ENCODE data around the gene ARSB.
"Not testable (repeated sequence)": the region's sequence is repeated elsewhere in the genome, so short reads cannot be mapped to it uniquely, and the experiment has no call there.

ARSB gene

DNA sequence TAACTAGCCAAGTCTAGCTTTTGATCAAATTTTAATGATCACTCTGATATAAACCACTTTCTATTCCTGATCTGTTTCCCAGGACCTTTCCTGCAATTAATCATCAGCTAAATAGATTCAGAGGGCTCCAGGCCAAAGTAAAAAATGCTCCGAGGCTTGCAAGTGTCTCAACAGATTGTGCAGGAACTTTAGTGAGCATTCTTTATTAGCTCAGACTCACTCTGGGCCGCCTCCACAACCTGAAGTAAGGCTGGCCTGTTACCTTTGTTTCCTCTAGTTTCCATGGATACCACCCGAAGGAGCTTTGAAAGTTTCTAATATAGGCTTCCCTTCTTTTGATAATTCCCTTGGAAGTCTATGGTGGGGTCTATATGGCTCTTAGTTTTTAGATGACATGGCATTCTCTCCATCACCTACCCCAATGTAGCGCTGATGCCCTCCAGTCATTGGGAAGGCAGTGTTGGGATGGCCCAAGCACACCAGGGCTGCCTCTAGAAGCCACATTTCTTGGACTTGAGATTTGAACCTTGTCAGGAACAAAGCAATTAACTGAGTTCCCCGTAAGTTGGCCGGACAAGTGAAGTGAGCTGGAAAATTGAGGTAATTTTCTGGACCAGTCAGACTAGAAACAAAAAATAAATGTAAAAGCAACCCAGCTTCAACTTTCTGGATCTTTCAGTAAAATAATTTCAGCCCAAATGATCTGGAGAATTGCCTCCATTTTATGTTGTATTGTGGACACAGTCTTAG is 238.9 kb downstream of the ARSB start:
- no peak for DNase-seq

- no peak for DNase-seq
Measured at GRCh38 chr5:78744951-78745534, 240.1 kb downstream of the ARSB start.

DNA sequence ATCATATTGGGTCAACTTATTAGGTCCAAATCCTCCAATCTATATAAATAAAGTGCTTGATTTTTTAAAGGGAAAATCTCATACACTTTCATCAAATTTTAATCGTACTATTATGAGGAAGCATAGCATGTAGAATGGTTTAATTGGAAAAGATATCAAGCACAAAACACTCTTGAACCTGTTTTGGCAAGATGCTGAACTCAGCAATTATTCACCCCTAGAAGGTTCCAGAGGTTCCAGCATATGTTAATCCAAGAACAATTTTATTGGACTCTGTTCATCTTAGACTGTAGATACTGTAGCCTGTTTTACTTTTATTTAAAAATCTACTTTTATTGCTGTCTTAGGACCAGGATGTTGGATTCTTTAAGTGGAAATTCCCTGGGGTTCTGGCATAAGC is 244.1 kb downstream of the ARSB start:
- DNase-seq: no peak

DNA sequence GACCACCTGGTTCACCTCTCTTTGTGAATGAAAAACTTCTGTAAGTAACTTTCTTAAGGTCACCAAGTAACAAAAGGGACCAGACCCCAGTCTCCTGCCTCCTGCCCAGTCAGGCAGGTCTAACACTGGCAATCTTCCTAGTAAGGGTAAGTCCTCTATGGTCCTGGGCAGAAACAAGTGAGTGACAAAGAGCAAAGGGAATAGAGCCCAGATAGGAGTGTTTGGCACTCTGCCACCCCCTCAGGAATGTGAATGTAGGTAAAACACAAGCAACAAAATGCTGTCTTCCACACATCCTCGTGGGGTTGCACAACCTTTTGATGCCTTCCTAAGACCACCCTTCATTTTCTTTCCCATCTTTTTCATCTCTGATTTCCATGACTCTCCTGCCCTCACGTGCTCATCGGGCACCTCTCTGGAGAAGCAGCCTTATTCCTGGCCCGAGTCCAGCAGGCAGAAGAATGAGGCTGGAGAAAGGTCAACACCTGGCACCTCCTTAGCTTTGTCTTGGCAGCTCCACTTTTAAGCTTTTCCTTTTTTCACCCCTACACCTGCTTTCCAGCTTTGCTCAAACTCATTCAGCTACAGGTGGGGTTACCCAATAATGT is 246.3 kb downstream of the ARSB start:
- DNase-seq: no peak

DNA sequence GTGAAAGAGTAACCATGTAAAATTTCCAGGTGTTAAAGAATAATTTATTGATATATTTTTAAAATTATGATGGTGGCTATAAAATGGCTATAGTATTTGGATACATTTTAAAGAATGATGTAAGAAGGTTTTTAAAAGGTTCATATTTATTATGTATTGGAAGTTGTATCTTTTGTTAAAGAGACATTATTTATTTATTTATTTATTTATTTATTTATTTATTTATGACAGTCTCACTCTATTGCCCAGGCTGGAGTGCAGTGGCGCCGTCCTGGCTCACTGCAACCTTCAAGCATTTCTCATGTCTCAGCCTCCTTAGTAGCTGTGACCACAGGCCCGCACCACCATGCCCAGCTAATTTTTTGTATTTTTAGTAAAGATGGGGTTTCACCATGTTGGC is 247.0 kb downstream of the ARSB start:
- no peak for DNase-seq

- no peak for DNase-seq
Measured at GRCh38 chr5:78735834-78736463, 249.2 kb downstream of the ARSB start.

DNA sequence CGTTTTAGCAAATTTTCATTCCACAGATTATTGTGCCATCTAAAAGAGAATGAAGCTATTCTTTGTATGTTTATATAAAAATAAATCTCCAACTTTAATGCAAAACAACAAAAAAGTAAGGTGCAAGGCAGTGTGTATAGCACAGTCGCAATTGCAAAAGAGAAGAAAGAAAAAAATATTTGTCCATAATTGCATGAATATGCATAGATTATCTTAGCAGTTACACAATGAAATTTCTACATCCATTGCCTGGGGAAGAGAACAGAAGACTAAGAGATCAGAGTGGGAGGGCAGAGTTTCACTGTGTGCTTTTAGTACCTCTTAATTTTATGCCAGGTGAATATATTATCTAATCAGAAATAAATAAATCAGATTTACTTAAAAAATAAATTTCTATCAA is 250.2 kb downstream of the ARSB start:
- DNase-seq: no peak

- DNase-seq: no peak
Measured at GRCh38 chr5:78734094-78734845, 250.8 kb downstream of the ARSB start.

DNA sequence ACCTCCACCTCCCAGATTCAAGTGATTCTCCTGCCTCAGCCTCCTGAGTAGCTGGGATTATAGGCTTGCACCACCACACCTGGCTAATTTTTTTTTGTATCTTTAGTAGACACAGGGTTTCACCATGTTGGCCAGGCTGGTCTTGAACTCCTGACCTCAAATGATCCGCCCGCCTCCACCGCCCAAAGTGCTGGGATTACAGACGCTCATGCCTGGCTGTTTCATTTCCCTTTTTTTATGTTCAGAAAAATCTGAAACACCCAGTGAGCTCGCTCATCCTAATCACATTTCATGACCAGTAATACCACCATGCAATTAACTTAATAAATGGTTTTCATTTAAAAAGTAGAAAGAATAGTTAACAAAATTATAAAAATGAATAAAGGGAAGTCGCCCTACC is 252.4 kb downstream of the ARSB start:
- DNase-seq: not testable (repeated sequence)

DNA sequence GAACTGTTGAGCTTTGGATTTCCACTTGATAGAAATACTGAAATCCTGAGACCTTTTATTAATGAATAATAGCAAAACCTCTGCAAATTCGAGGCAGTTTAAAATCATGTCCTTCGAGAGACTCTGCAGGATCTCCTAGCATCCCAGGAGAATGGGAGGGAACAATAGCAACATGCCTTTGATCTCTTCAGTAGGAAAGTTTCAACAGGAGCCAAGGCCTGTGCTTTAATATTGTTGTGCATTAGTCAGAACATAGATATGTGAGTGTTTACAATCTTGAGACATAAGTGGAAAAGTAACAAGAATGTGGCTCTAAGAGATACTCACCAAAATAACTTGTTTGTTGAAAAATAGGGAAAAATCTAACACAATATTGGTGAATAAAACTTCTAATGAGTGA is 253.2 kb downstream of the ARSB start:
- DNase-seq: no peak

- DNase-seq: no peak
Measured at GRCh38 chr5:78730300-78731094, 254.6 kb downstream of the ARSB start.

DNA sequence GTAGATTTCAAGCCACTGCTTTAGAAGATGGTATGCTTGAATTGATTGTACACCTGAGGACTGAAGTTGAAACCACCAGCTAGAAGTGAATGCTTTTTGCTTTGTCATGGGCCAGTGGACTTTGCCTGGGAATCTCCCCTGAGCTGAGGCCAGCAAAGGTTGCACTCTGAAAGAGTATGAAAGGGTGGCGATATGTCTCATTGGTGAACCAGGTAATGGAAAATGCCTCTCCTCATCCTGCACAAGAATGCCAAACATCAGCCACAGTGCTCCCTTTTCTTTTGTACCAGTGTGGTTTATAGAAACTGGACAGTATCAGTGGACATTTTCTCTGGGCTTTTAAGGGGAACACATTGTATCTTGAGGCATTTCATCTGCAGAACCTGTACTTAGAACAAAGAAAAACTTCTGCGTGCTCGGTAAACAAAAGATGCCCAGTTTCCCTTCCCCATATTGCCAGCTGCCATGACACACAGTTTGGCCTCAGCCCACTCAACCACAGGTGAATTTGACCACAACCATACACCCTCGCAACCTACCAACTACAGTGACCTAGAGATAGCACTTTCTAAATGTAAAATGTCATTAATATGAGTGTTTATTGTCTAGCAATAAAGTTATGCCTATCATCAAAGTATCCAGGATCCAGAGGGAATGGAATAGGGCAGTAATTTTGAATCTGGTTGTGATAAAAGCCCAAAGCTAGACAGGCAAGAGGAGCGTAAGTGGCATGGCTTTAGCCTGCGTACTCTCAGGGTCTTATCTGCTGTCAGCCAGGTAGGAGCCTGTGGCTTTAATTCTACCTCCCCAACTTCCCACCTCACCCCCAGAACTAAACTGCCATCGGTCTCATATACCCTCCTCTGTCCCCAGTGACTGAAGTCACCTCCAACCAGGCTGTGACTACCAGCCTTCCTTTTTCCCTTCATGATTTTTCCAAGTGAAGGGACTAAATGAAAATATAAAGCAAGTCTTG is 257.0 kb downstream of the ARSB start:
- DNase-seq: no peak
